ENCODE data around the gene GALNT1.

- TF ChIP-seq RAD21 (IDR thresholded peaks at IDR 0.05; ENCODE audit: low read length) (no peak), CTCF (conservative IDR thresholded peaks at IDR 0.05; ENCODE audit: low read depth, low read length) (no peak), POLR2A (IDR thresholded peaks at IDR 0.05; ENCODE audit: low read depth, low read length) (no peak), BHLHE40 (IDR thresholded peaks at IDR 0.05; ENCODE audit: low read depth, low read length) (no peak), USF2 (IDR thresholded peaks at IDR 0.05; ENCODE audit: low read depth, low read length) (no peak), MAFK (IDR thresholded peaks at IDR 0.05; ENCODE audit: low read depth, low read length) (no peak)
- TF ChIP-seq, protein P1, sequence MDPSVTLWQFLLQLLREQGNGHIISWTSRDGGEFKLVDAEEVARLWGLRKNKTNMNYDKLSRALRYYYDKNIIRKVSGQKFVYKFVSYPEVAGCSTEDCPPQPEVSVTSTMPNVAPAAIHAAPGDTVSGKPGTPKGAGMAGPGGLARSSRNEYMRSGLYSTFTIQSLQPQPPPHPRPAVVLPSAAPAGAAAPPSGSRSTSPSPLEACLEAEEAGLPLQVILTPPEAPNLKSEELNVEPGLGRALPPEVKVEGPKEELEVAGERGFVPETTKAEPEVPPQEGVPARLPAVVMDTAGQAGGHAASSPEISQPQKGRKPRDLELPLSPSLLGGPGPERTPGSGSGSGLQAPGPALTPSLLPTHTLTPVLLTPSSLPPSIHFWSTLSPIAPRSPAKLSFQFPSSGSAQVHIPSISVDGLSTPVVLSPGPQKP (IDR thresholded peaks at IDR 0.05; ENCODE audit: borderline replicate concordance, low read depth, low read length) = no peak
These were observed 132.0 kb downstream of the GALNT1 start for GRCh38 chr18:35713545-35713944.
